ENCODE results near the gene CADPS. TPM values are rescaled to one million over a fixed set of nuclear protein-coding genes. Genes with fewer than 3 reads are reported as not detected.

Gene CADPS
- total and polyA plus RNA-seq, 2 of the 4 experiments (the other 2 are of a cell fraction), result not detected

DNA sequence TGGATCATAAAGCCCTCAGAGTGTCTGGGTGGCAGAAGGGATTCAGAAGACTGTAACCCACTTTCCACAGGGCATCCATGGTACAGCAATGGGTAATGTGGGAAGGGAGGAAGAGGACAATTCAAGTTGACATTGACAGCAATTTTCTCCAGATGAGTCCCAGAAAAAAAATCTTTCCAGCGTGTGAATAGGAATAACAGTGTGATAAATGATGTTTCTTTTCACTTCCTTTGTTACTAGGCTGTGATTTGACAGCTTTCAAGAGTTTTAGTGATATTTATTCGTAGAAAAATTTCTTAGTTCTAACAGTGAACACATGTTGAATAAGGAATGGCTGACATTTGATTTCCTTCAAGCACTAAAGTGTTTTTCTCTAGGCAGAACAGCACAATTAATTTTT is 186.4 kb downstream of the CADPS start:
- no peak for ATAC-seq (ENCODE audit: low read depth)
- Histone ChIP-seq H2BK20ac (ENCODE audit: low read depth, low read length) (no peak overlapping the region), H2BK15ac (ENCODE audit: low read depth, low read length) (no peak overlapping the region), H3K4ac (ENCODE audit: low read depth, low read length) (no peak overlapping the region), H3K4me1 (ENCODE audit: control insufficient read depth, insufficient read depth, low read length) (no peaks in the 10 kb centered on the region), H3K4me2 (ENCODE audit: low read depth, low read length) (no peak overlapping the region), H2AFZ (replicated peaks; ENCODE audit: low read length, poor library complexity) (no peak overlapping the region), H3K14ac (replicated peaks; ENCODE audit: low read depth, low read length) (no peak overlapping the region), H4K91ac (ENCODE audit: insufficient read depth, low read depth, low read length) (no peak overlapping the region), H2BK5ac (ENCODE audit: low read depth, low read length, poor library complexity, severe bottlenecking) (no peak overlapping the region), H4K5ac (ENCODE audit: low read depth, low read length) (no peak overlapping the region), H3K79me1 (ENCODE audit: low read depth in 1 of 2, low read length in 2 of 2) (no peaks in the 10 kb centered on the region), H3K27ac (ENCODE audit: insufficient read depth, low read length) (no peak overlapping the region), H3K9me3 (ENCODE audit: control insufficient read depth, insufficient read depth, low read length) (no peaks in the 10 kb centered on the region), H4K20me1 (ENCODE audit: insufficient read depth, low read length) (no peaks in the 10 kb centered on the region), H3K23ac (ENCODE audit: low read depth, low read length) (no peak overlapping the region), H3K56ac (ENCODE audit: extremely low read depth, insufficient read depth, low read length) (no peak overlapping the region), H3K9me1 (ENCODE audit: insufficient read depth, low read length) (no peaks in the 10 kb centered on the region), H2AK9ac (replicated peaks; ENCODE audit: low read depth, low read length, poor library complexity) (no peak overlapping the region), H4K8ac (ENCODE audit: low read depth in 2 of 2, low read length in 2 of 2) (no peak overlapping the region), H2BK120ac (ENCODE audit: low read depth, low read length) (no peak overlapping the region), H3K36me3 (ENCODE audit: control insufficient read depth, insufficient read depth, low read length) (no peaks in the 10 kb centered on the region), H3K18ac (ENCODE audit: low read depth, low read length) (no peak overlapping the region), H3K27me3 (ENCODE audit: control insufficient read depth, insufficient read depth, low read length) (no peaks in the 10 kb centered on the region), H3K4me3 (ENCODE audit: insufficient read depth, low read depth, low read length) (no peak overlapping the region), H2AK5ac (ENCODE audit: low read depth, low read length) (no peak overlapping the region), H3K9ac (ENCODE audit: low read depth, low read length) (no peak overlapping the region)
- BruUV-seq (replicated peaks), result no TSS peak
- intact Hi-C loops (cut with micrococcal nuclease), result no loop called here
- dilution Hi-C loops (cut with HindIII; ENCODE audit: low sequenced_read_pairs, unreplicated experiment), result no loop called here
- POLR2A ChIA-PET (ENCODE audit: unreplicated experiment), result no interaction called here
- WGBS, 2 experiments (ENCODE audit: extremely low coverage in 2 of 2, insufficient read length in 1 of 2), result no CpG with 5 or more reads among the region's 2 CpGs
- no peak for DNase-seq
- CTCF ChIA-PET, result no interaction called here
- TF ChIP-seq, protein P1, sequence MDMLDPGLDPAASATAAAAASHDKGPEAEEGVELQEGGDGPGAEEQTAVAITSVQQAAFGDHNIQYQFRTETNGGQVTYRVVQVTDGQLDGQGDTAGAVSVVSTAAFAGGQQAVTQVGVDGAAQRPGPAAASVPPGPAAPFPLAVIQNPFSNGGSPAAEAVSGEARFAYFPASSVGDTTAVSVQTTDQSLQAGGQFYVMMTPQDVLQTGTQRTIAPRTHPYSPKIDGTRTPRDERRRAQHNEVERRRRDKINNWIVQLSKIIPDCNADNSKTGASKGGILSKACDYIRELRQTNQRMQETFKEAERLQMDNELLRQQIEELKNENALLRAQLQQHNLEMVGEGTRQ (IDR thresholded peaks at IDR 0.05; ENCODE audit: low read depth, low read length), result no peak
- TF ChIP-seq RCOR1 (IDR thresholded peaks at IDR 0.05; ENCODE audit: insufficient replicate concordance, low read length) (no peak), MAZ (IDR thresholded peaks at IDR 0.05; ENCODE audit: borderline replicate concordance, low read depth, low read length) (no peak), SMC3 (IDR thresholded peaks at IDR 0.05; ENCODE audit: low read depth, low read length) (no peak), CEBPB (IDR thresholded peaks at IDR 0.05; ENCODE audit: low read depth, low read length) (no peak), NFE2L2 (IDR thresholded peaks at IDR 0.05; ENCODE audit: low read depth, low read length) (no peak), CHD1 (IDR thresholded peaks at IDR 0.05; ENCODE audit: low read depth, low read length) (no peak), BHLHE40 (IDR thresholded peaks at IDR 0.05; ENCODE audit: low read depth, low read length) (no peak), POLR2A (IDR thresholded peaks at IDR 0.05; ENCODE audit: low read depth, low read length) (no peak), RFX5 (IDR thresholded peaks at IDR 0.05; ENCODE audit: low read depth, low read length) (no peak), MXI1 (IDR thresholded peaks at IDR 0.05; ENCODE audit: borderline replicate concordance, low read depth, low read length) (no peak), RAD21 (IDR thresholded peaks at IDR 0.05; ENCODE audit: low read length) (no peak), MAFK (IDR thresholded peaks at IDR 0.05; ENCODE audit: low read depth, low read length) (no peak)
- TF ChIP-seq, protein P2, sequence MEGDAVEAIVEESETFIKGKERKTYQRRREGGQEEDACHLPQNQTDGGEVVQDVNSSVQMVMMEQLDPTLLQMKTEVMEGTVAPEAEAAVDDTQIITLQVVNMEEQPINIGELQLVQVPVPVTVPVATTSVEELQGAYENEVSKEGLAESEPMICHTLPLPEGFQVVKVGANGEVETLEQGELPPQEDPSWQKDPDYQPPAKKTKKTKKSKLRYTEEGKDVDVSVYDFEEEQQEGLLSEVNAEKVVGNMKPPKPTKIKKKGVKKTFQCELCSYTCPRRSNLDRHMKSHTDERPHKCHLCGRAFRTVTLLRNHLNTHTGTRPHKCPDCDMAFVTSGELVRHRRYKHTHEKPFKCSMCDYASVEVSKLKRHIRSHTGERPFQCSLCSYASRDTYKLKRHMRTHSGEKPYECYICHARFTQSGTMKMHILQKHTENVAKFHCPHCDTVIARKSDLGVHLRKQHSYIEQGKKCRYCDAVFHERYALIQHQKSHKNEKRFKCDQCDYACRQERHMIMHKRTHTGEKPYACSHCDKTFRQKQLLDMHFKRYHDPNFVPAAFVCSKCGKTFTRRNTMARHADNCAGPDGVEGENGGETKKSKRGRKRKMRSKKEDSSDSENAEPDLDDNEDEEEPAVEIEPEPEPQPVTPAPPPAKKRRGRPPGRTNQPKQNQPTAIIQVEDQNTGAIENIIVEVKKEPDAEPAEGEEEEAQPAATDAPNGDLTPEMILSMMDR (conservative IDR thresholded peaks at IDR 0.05; ENCODE audit: low read depth, low read length), result no peak
- TF ChIP-seq, protein P3, sequence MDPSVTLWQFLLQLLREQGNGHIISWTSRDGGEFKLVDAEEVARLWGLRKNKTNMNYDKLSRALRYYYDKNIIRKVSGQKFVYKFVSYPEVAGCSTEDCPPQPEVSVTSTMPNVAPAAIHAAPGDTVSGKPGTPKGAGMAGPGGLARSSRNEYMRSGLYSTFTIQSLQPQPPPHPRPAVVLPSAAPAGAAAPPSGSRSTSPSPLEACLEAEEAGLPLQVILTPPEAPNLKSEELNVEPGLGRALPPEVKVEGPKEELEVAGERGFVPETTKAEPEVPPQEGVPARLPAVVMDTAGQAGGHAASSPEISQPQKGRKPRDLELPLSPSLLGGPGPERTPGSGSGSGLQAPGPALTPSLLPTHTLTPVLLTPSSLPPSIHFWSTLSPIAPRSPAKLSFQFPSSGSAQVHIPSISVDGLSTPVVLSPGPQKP (IDR thresholded peaks at IDR 0.05; ENCODE audit: borderline replicate concordance, low read depth, low read length), result no peak
- in situ Hi-C loops (cut with MboI; ENCODE audit: low sequenced_read_pairs), result no loop called here
